Hippocampal formation (tissue), 2 donors: ENCODE measurements around the gene COL7A1.

Experiments used
- DNase-seq, 2 donors: peaks; one replicate each; lab custom pipeline; 2025; lab: John Stamatoyannopoulos, UW

Gene COL7A1

GRCh38 chr3:48591886-48592518, 3.1 kb downstream of the COL7A1 start:
- DNase-seq: no peak

- DNase-seq: no peak
These were observed 3.7 kb downstream of the COL7A1 start for GRCh38 chr3:48591436-48591835.

GRCh38 chr3:48588230-48588629, 6.9 kb downstream of the COL7A1 start:
- DNase-seq: no peak

- DNase-seq: no peak
These were observed 7.4 kb downstream of the COL7A1 start for GRCh38 chr3:48587686-48588085.

GRCh38 chr3:48585411-48585810, 9.7 kb downstream of the COL7A1 start:
- DNase-seq: no peak

GRCh38 chr3:48584836-48585235, 10.3 kb downstream of the COL7A1 start:
- DNase-seq: no peak

GRCh38 chr3:48581621-48582481, 13.3 kb downstream of the COL7A1 start:
- no peak for DNase-seq

GRCh38 chr3:48576647-48577046, 18.5 kb downstream of the COL7A1 start:
- DNase-seq: no peak

- no peak for DNase-seq
These were observed 19.8 kb downstream of the COL7A1 start for GRCh38 chr3:48575366-48575765.

GRCh38 chr3:48573973-48574585, 21.1 kb downstream of the COL7A1 start:
- no peak for DNase-seq

GRCh38 chr3:48572517-48572916, 22.6 kb downstream of the COL7A1 start:
- DNase-seq: no peak

- DNase-seq: no peak
These were observed 23.2 kb downstream of the COL7A1 start for GRCh38 chr3:48571938-48572337.

GRCh38 chr3:48569808-48570450, 25.2 kb downstream of the COL7A1 start:
- DNase-seq: no peak

- DNase-seq: no peak
These were observed 25.7 kb downstream of the COL7A1 start for GRCh38 chr3:48569400-48569799.

- no peak for DNase-seq
These were observed 26.7 kb downstream of the COL7A1 start for GRCh38 chr3:48568476-48568875.

- no peak for DNase-seq
These were observed 27.6 kb downstream of the COL7A1 start for GRCh38 chr3:48567500-48567899.

GRCh38 chr3:48567090-48567489, 28.0 kb downstream of the COL7A1 start:
- DNase-seq: no peak

- DNase-seq: no peak
These were observed 28.7 kb downstream of the COL7A1 start for GRCh38 chr3:48566401-48566760.

- no peak for DNase-seq
These were observed 29.3 kb downstream of the COL7A1 start for GRCh38 chr3:48565591-48566400.

- no peak for DNase-seq
These were observed 29.9 kb downstream of the COL7A1 start for GRCh38 chr3:48565186-48565585.

GRCh38 chr3:48564667-48565066, 30.5 kb downstream of the COL7A1 start:
- no peak for DNase-seq

GRCh38 chr3:48564022-48564421, 31.1 kb downstream of the COL7A1 start:
- DNase-seq: peak; percentile 10 to 21
